NCI-H2227 (cell line): ENCODE measurements around the gene GFAP.
A peak's percentile ranks its signal among the peaks of the same experiment; 100 is the strongest.

Experiments
- DNase-seq: peaks from one replicate; lab custom pipeline; 2025; ENCODE audit not compliant: unreplicated experiment; lab: John Stamatoyannopoulos, UW

The GFAP gene

GRCh38 chr17:44903012-44903685 is 12.2 kb downstream of the GFAP start:
- no peak for DNase-seq

- DNase-seq: no peak
Observed at GRCh38 chr17:44902135-44902760, 13.1 kb downstream of the GFAP start.

- no peak for DNase-seq
Observed at GRCh38 chr17:44901411-44901921, 13.8 kb downstream of the GFAP start.

- DNase-seq: peak; percentile 39
Observed at GRCh38 chr17:44900894-44901293, 14.4 kb downstream of the GFAP start.

- peak; percentile 96 for DNase-seq
Observed at GRCh38 chr17:44899074-44899782, 16.1 kb downstream of the GFAP start, which contains the start of gene EFTUD2. Gene EFTUD2 (minus strand): TSS chr17:44899445. CDS start chr17:44894521, 4,924 bp downstream.

GRCh38 chr17:44898768-44899073 is 16.6 kb downstream of the GFAP start:
- no peak for DNase-seq

- DNase-seq: no peak
Observed at GRCh38 chr17:44894642-44895041, 20.7 kb downstream of the GFAP start.

GRCh38 chr17:44892250-44892649 is 23.1 kb downstream of the GFAP start:
- DNase-seq: no peak

GRCh38 chr17:44889003-44889402 is 26.3 kb downstream of the GFAP start:
- no peak for DNase-seq

- no peak for DNase-seq
Observed at GRCh38 chr17:44887971-44888954, 27.0 kb downstream of the GFAP start.

- DNase-seq: no peak
Observed at GRCh38 chr17:44887016-44887415, 28.3 kb downstream of the GFAP start.

GRCh38 chr17:44884941-44885340 is 30.4 kb downstream of the GFAP start:
- no peak for DNase-seq

- no peak for DNase-seq
Observed at GRCh38 chr17:44881145-44881544, 34.2 kb downstream of the GFAP start.

- no peak for DNase-seq
Observed at GRCh38 chr17:44880062-44880461, 35.2 kb downstream of the GFAP start.

- DNase-seq: no peak
Observed at GRCh38 chr17:44879376-44879775, 35.9 kb downstream of the GFAP start.

- peak; percentile 62 for DNase-seq
Observed at GRCh38 chr17:44878627-44879221, 36.6 kb downstream of the GFAP start.

- no peak for DNase-seq
Observed at GRCh38 chr17:44877121-44877520, 38.2 kb downstream of the GFAP start.

- DNase-seq: no peak
Observed at GRCh38 chr17:44875761-44876160, 39.5 kb downstream of the GFAP start.

- DNase-seq: peak; percentile 93
Observed at GRCh38 chr17:44872131-44872768, 43.0 kb downstream of the GFAP start.

- no peak for DNase-seq
Observed at GRCh38 chr17:44871556-44871955, 43.7 kb downstream of the GFAP start.
